Transverse colon (tissue), 4 donors: ENCODE measurements around the gene RAB40B.

Experiments used
- POLR2A ChIP-seq: fragments of 450-650 bp; IDR thresholded peaks from one replicate; pipeline ENCODE4 v1.6.1; 2016; ENCODE audit warnings: antibody characterized with exemption, mild to moderate bottlenecking, moderate library complexity
- POLR2AphosphoS5 ChIP-seq, 3 donors: sonication (generic); formaldehyde crosslinking; IDR thresholded peaks; one replicate each; pipeline ENCODE4 v1.6.1; 2016; ENCODE audit warnings: antibody characterized with exemption in 3 of 3
- TF ChIP-seq, protein P1 (sequence below), 5 experiments: fragments of 200-600 bp in 3 of 5; fragments of 450-650 bp in 2 of 5; sonication (generic) in 3 of 5; IDR thresholded peaks; 1 replicate in 2 of 5; 2 replicates in 3 of 5; pipeline ENCODE4 v1.5.1; 2016 to 2017; ENCODE audit warnings: antibody characterized with exemption in 5 of 5, inconsistent platforms in 3 of 5, mild to moderate bottlenecking in 2 of 5, moderate library complexity in 1 of 5

GRCh38 chr17:82665891-82666290 lies 32.6 kb downstream of the RAB40B start:
- TF ChIP-seq, protein P1, sequence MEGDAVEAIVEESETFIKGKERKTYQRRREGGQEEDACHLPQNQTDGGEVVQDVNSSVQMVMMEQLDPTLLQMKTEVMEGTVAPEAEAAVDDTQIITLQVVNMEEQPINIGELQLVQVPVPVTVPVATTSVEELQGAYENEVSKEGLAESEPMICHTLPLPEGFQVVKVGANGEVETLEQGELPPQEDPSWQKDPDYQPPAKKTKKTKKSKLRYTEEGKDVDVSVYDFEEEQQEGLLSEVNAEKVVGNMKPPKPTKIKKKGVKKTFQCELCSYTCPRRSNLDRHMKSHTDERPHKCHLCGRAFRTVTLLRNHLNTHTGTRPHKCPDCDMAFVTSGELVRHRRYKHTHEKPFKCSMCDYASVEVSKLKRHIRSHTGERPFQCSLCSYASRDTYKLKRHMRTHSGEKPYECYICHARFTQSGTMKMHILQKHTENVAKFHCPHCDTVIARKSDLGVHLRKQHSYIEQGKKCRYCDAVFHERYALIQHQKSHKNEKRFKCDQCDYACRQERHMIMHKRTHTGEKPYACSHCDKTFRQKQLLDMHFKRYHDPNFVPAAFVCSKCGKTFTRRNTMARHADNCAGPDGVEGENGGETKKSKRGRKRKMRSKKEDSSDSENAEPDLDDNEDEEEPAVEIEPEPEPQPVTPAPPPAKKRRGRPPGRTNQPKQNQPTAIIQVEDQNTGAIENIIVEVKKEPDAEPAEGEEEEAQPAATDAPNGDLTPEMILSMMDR (IDR thresholded peaks at IDR 0.05): no peak
- TF ChIP-seq POLR2AphosphoS5 (IDR thresholded peaks at IDR 0.05) (no peak), POLR2A (no peak)
